K562 (cell line): ENCODE measurements around the gene LRP1. TPM values are rescaled to one million over a fixed set of nuclear protein-coding genes. Genes with fewer than 3 reads are reported as not detected.

Experiments used
- ATAC-seq: fragments of 200-7000 bp; cut with Tn5 transposase; 3 replicates; pipeline ENCODE4 v1.9.1; 2020; ENCODE audit warnings: moderate library complexity
- BruUV-seq: library from RNA; stranded (reverse); fragments of 400-500 nt; replicated peaks from 2 replicates; lab custom pipeline; 2021; lab: Mats Ljungman, UMichigan
- CTCF ChIA-PET: fragments of 300-600 bp; formaldehyde crosslinking; extraction: SDS; loops from one replicate; lab custom pipeline; 2021; ENCODE audit warnings: low intra/inter-chr PET ratio; lab: Yijun Ruan, JAX
- POLR2A ChIA-PET: fragments of 300-600, 350-650 bp; sonication (Branson Sonifier 250); formaldehyde crosslinking; extraction: SDS; loops from one replicate; lab custom pipeline; 2021; ENCODE audit warnings: antibody characterized with exemption, inconsistent platforms; lab: Yijun Ruan, JAX
- DNase-seq, 4 experiments: peaks; one replicate each; pipeline versions ENCODE4 v3.0.0 to v3.0.0-alpha.2; 2011 to 2018; ENCODE audit warnings: low spot score in 3 of 4, mixed read lengths in 3 of 4; ENCODE audit errors: extremely low read depth in 1 of 4
- FAIRE-seq: peaks from 2 replicates; lab custom pipeline; 2011; peaks lifted over from hg19 to GRCh38; lab: Jason Lieb, UNC
- H2AFZ ChIP-seq: 2 replicates; pipeline ENCODE4 v1.6.0; 2011; ENCODE audit warnings: low read depth, low read length, control low read depth, inconsistent platforms
- H3K27ac ChIP-seq: fragments of 200-600 bp; 3 replicates; pipeline ENCODE4 v1.8.0; 2011; ENCODE audit warnings: low read depth, mild to moderate bottlenecking, control low read depth, inconsistent platforms, low read length, moderate library complexity, mixed read lengths; ENCODE audit errors: extremely low read depth
- H3K27me3 ChIP-seq, 2 experiments: fragments of 300-600 bp in 1 of 2; 2 replicates in 1 of 2; 3 replicates in 1 of 2; pipeline versions ENCODE4 v1.6.0 to v1.8.0; 2011; ENCODE audit warnings: inconsistent platforms in 2 of 2, low read length in 2 of 2, mild to moderate bottlenecking in 1 of 2, mixed read lengths in 1 of 2, moderate library complexity in 1 of 2; ENCODE audit not compliant: control insufficient read depth in 2 of 2, insufficient read depth in 2 of 2
- H3K36me3 ChIP-seq: fragments of 300-600 bp; 3 replicates; pipeline ENCODE4 v1.8.0; 2011; ENCODE audit warnings: mild to moderate bottlenecking, low read length, inconsistent platforms; ENCODE audit not compliant: control insufficient read depth, insufficient read depth
- H3K4me1 ChIP-seq, 2 experiments: fragments of 200-600 bp in 1 of 2; replicated peaks in 1 of 2; 2 replicates in 1 of 2; 3 replicates in 1 of 2; pipeline versions ENCODE4 v1.5.1 to v1.8.0; 2011; ENCODE audit warnings: inconsistent platforms in 2 of 2, low read length in 2 of 2, mild to moderate bottlenecking in 1 of 2, mixed read lengths in 1 of 2, moderate library complexity in 1 of 2; ENCODE audit not compliant: control insufficient read depth in 2 of 2, insufficient read depth in 2 of 2
- H3K4me2 ChIP-seq: 2 replicates; pipeline ENCODE4 v1.6.1; 2011; ENCODE audit warnings: low read length, control low read depth, inconsistent platforms, mixed read lengths; ENCODE audit not compliant: insufficient read depth
- H3K4me3 ChIP-seq: fragments of 200-600 bp; sonication (generic), shearing (Covaris generic); 2 replicates; pipeline ENCODE4 v1.5.1; 2016; ENCODE audit warnings: control low read depth, inconsistent platforms
- H3K79me2 ChIP-seq: fragments of 200-600 bp; 3 replicates; pipeline ENCODE4 v1.8.0; 2011; ENCODE audit warnings: low read length, inconsistent platforms; ENCODE audit not compliant: control insufficient read depth, insufficient read depth
- H3K9ac ChIP-seq, 2 experiments: 2 replicates each; pipeline versions ENCODE4 v1.6.0 to v1.6.1; 2011; ENCODE audit warnings: low read depth in 2 of 2, low read length in 2 of 2, control low read depth in 1 of 2, inconsistent platforms in 1 of 2, mild to moderate bottlenecking in 1 of 2, mixed read lengths in 1 of 2; ENCODE audit not compliant: insufficient read depth in 1 of 2
- H3K9me1 ChIP-seq: one replicate; pipeline ENCODE4 v1.6.0; 2011; ENCODE audit warnings: inconsistent platforms, mild to moderate bottlenecking, low read length, moderate library complexity; ENCODE audit not compliant: control insufficient read depth, insufficient read depth
- H3K9me3 ChIP-seq: replicated peaks from 2 replicates; pipeline ENCODE4 v1.5.1; 2011; ENCODE audit warnings: low read depth, low read length, inconsistent platforms; ENCODE audit not compliant: control insufficient read depth, insufficient read depth
- H4K20me1 ChIP-seq: replicated peaks from 2 replicates; pipeline ENCODE4 v1.6.1; 2011; ENCODE audit warnings: low read length, inconsistent platforms, mixed read lengths; ENCODE audit not compliant: control insufficient read depth, insufficient read depth
- HMBOX1 ChIP-seq: sonication (generic); IDR thresholded peaks from 2 replicates; pipeline ENCODE4 v1.6.1; 2016
- NFIC ChIP-seq: fragments of 450-650 bp; IDR thresholded peaks from 2 replicates; pipeline ENCODE4 v1.6.1; 2017; ENCODE audit warnings: mild to moderate bottlenecking, inconsistent platforms
- WGBS: fragments of 100-300 bp; shearing (Covaris generic); methylation state at CpG from one replicate; pipeline ENCODE4 v1.1.6; 2016; ENCODE audit warnings: low coverage, mixed read lengths; ENCODE audit not compliant: insufficient coverage; ENCODE audit errors: missing lambda C conversion rate; 5-methylcytosine and 5-hydroxymethylcytosine counted together
- in situ Hi-C: fragments of 300-500 bp; cut with MboI; formaldehyde crosslinking; loops from 4 replicates; pipeline ENCODE4 v1.15.0; 2018; ENCODE audit warnings: inconsistent platforms, mixed read lengths
- intact Hi-C: fragments of 100-400 bp; cut with micrococcal nuclease; formaldehyde crosslinking; loops from 2 replicates; pipeline ENCODE4 v1.14.2; 2022
- polyA plus RNA-seq, 8 experiments: library from polyadenylated mRNA; depleted of rRNA in 4 of 8; stranded (reverse) in 5 of 8; unstranded in 3 of 8; fragments of >200 nt; fragmentation: Nextera tagmentation in 2 of 8; fragmentation: Illumina TruSeq in 1 of 8; extraction: Ambion mirVana in 2 of 8; extraction: Trizol in 1 of 8; gene quantifications; 2 replicates each; pipeline versions ENCODE4 v1.2.1 to v1.2.3, GENCODE V29; 2011 to 2014; ENCODE audit warnings: inconsistent platforms in 1 of 8, missing spikeins in 1 of 8
- total RNA-seq, 7 experiments: library from RNA; depleted of rRNA in 6 of 7; stranded (reverse); fragments of >200 nt in 6 of 7; fragmentation: Illumina TruSeq in 2 of 7; extraction: Trizol in 2 of 7; gene quantifications; 2 replicates each; pipeline versions ENCODE4 v1.2.1 to v1.2.3, GENCODE V29; 2011 to 2021; ENCODE audit warnings: low replicate concordance in 1 of 7

LRP1 gene
- total and polyA plus RNA-seq, 9 of the 15 experiments (the other 6 are each of a cell fraction or from before 2014, with no cell fraction given), result 0.04 to 0.64 (median 0.19) TPM; not detected in 2

GRCh38 chr12:57187222-57188089, 59.2 kb downstream of the LRP1 start:
- Histone ChIP-seq H3K9me3 (no peaks in the 10 kb centered on the region), H3K27ac (no peak overlapping the region), H3K4me3 (no peak overlapping the region), H3K36me3 (no peaks in the 10 kb centered on the region), H3K27me3 (peaks cover 40 to 80% of the 10 kb centered on the region in 2 experiments), H3K4me2 (no peak overlapping the region), H3K9me1 (peaks cover 5% of the 10 kb centered on the region), H3K4me1 (peaks cover 0 to 37% of the 10 kb centered on the region in 2 experiments; a peak in 3 of 5 replicates), H2AFZ (no peak overlapping the region), H3K79me2 (no peaks in the 10 kb centered on the region), H3K9ac (no peak overlapping the region), H4K20me1 (peaks cover 17% of the 10 kb centered on the region; the same call in 1 of the 2 replicates)
- DNase-seq (no peak), ATAC-seq (no peak), FAIRE-seq (peak; percentile 6)
- no TSS peak for BruUV-seq
- 17% methylated on average over 20 of the region's 21 CpGs for WGBS
- intact Hi-C loops (no loop called here), in situ Hi-C loops (loop anchor here (10.0 kb wide), 1 partner anchor 433 kb away; the partner anchor contains the start of gene PRIM1)
- CTCF ChIA-PET, result no interaction called here
- TF ChIP-seq HMBOX1 (no peak), NFIC (peak; percentile 85)
- TF ChIP-seq, all 486 proteins: peak for 1
- POLR2A ChIA-PET, result interaction anchor here (0.6 to 1.6 kb wide), 7 partner anchors 12 to 436 kb away, joined by 3 to 6 read pairs (median 3); partner anchors contain the start of gene STAC3
